NCI-H146 treated with DMSO at 0.1 percent for 48 hours (cell line): ENCODE data around the gene TMEFF1.
A peak's percentile ranks its signal among the peaks of the same experiment; 100 is the strongest.
"Not testable (repeated sequence)": the region's sequence is repeated elsewhere in the genome, so short reads cannot be mapped to it uniquely, and the experiment has no call there.

Experiments used
- DNase-seq: peaks from one replicate; lab custom pipeline; 2025; ENCODE audit not compliant: unreplicated experiment; lab: John Stamatoyannopoulos, UW

TMEFF1 gene

GRCh38 chr9:100489836-100490235, 16.9 kb downstream of the TMEFF1 start:
- no peak for DNase-seq

GRCh38 chr9:100492952-100493351, 20.0 kb downstream of the TMEFF1 start:
- DNase-seq = no peak

- no peak for DNase-seq
Measured at GRCh38 chr9:100498592-100498991, 25.6 kb downstream of the TMEFF1 start.

GRCh38 chr9:100499460-100499859, 26.5 kb downstream of the TMEFF1 start:
- no peak for DNase-seq

GRCh38 chr9:100499866-100500265, 26.9 kb downstream of the TMEFF1 start:
- no peak for DNase-seq

- DNase-seq = no peak
Measured at GRCh38 chr9:100505564-100506159, 32.7 kb downstream of the TMEFF1 start.

- not testable (repeated sequence) for DNase-seq
Measured at GRCh38 chr9:100507350-100507749, 34.4 kb downstream of the TMEFF1 start.

- DNase-seq = no peak
Measured at GRCh38 chr9:100511205-100511604, 38.3 kb downstream of the TMEFF1 start.

GRCh38 chr9:100515578-100516494, 42.9 kb downstream of the TMEFF1 start:
- DNase-seq = no peak

GRCh38 chr9:100521282-100521681, 48.3 kb downstream of the TMEFF1 start:
- no peak for DNase-seq

- no peak for DNase-seq
Measured at GRCh38 chr9:100525563-100525962, 52.6 kb downstream of the TMEFF1 start.

- DNase-seq = not testable (repeated sequence)
Measured at GRCh38 chr9:100527180-100527794, 54.3 kb downstream of the TMEFF1 start.

- peak; percentile 10 for DNase-seq
Measured at GRCh38 chr9:100534401-100534800, 61.5 kb downstream of the TMEFF1 start.

- no peak for DNase-seq
Measured at GRCh38 chr9:100540327-100540726, 67.4 kb downstream of the TMEFF1 start.

- DNase-seq = no peak
Measured at GRCh38 chr9:100549048-100549447, 76.1 kb downstream of the TMEFF1 start.

GRCh38 chr9:100554935-100555401, 82.0 kb downstream of the TMEFF1 start:
- no peak for DNase-seq

- no peak for DNase-seq
Measured at GRCh38 chr9:100555471-100555870, 82.5 kb downstream of the TMEFF1 start.

GRCh38 chr9:100557053-100557452, 84.1 kb downstream of the TMEFF1 start:
- no peak for DNase-seq

GRCh38 chr9:100561256-100561655, 88.3 kb downstream of the TMEFF1 start:
- no peak for DNase-seq

GRCh38 chr9:100567856-100568255, 94.9 kb downstream of the TMEFF1 start:
- DNase-seq = no peak

GRCh38 chr9:100573655-100574260, 100.8 kb downstream of the TMEFF1 start:
- DNase-seq = no peak
